ENCODE results near the gene CDK15.
A peak's percentile ranks its signal among the peaks of the same experiment; 100 is the strongest.

- TF ChIP-seq CTCF (IDR thresholded peaks at IDR 0.05) (peak; percentile 41 to 72 (median 62)), POLR2A (IDR thresholded peaks at IDR 0.05) (no peak)
These were observed 10.5 kb upstream of the CDK15 start for GRCh38 chr2:201795607-201796477.
